ENCODE data around the gene IKZF1.

- TF ChIP-seq CTCF (IDR thresholded peaks at IDR 0.05; ENCODE audit: borderline replicate concordance, extremely low read depth, low read length, poor library complexity, severe bottlenecking): no peak
- TF ChIP-seq EZH2 (IDR thresholded peaks at IDR 0.05; ENCODE audit: borderline replicate concordance, low read depth, low read length, severe bottlenecking): no peak
These were observed 51.9 kb downstream of the IKZF1 start for GRCh38 chr7:50356212-50356944.

Data from DND-41 (cell line).